SIG-M5 treated with dmso at 0.1 percent for 504 hours (cell line): Measurements from ENCODE around the gene EPS8L1.

Source experiments
- DNase-seq: peaks from one replicate; lab custom pipeline; 2025; ENCODE audit not compliant: unreplicated experiment; lab: John Stamatoyannopoulos, UW

The EPS8L1 gene

DNA sequence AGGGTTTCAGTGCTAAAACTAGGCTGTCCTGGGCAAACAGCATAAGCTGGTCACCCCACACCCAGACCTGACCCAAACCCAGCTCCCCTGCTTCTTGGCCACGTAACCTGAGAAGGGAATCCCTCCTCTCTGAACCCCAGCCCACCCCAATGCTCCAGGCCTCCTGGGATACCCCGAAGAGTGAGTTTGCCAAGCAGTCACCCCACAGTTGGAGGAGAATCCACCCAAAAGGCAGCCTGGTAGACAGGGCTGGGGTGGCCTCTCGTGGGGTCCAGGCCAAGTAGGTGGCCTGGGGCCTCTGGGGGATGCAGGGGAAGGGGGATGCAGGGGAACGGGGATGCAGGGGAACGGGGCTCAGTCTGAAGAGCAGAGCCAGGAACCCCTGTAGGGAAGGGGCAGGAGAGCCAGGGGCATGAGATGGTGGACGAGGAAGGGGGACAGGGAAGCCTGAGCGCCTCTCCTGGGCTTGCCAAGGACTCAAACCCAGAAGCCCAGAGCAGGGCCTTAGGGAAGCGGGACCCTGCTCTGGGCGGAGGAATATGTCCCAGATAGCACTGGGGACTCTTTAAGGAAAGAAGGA is 39.0 kb downstream of the EPS8L1 start:
- no peak for DNase-seq

DNA sequence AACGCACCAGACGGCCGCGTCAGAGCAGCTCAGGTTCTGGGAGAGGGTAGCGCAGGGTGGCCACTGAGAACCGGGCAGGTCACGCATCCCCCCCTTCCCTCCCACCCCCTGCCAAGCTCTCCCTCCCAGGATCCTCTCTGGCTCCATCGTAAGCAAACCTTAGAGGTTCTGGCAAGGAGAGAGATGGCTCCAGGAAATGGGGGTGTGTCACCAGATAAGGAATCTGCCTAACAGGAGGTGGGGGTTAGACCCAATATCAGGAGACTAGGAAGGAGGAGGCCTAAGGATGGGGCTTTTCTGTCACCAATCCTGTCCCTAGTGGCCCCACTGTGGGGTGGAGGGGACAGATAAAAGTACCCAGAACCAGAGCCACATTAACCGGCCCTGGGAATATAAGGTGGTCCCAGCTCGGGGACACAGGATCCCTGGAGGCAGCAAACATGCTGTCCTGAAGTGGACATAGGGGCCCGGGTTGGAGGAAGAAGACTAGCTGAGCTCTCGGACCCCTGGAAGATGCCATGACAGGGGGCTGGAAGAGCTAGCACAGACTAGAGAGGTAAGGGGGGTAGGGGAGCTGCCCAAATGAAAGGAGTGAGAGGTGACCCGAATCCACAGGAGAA is 39.9 kb downstream of the EPS8L1 start:
- DNase-seq, result no peak

DNA sequence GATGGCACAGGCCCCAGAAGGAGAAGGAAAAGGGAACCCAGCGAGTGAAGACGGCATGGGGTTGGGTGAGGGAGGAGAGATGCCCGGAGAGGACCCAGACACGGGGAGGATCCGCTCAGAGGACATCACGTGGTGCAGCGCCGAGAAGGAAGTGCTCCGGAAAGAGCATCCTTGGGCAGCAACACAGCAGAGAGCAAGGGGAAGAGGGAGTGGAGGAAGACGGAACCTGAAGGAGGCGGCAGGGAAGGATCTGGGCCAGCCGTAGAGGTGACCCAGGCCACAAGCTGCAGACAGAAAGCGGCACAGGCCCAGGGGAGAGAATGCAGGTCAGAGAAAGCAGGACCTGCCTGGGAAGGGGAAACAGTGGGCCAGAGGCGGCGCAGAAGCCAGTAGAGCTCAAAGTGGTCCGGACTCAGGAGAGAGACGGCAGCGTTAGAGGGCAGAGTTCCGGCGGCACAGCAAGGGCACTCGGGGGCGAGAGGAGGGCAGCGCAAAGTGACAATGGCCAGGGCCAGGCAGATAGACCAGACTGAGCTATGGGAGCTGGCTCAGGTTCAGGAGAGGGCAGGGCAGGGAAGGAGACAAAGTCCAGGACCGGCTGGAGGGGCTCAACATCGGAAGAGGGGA is 40.7 kb downstream of the EPS8L1 start:
- peak; percentile 85 for DNase-seq

DNA sequence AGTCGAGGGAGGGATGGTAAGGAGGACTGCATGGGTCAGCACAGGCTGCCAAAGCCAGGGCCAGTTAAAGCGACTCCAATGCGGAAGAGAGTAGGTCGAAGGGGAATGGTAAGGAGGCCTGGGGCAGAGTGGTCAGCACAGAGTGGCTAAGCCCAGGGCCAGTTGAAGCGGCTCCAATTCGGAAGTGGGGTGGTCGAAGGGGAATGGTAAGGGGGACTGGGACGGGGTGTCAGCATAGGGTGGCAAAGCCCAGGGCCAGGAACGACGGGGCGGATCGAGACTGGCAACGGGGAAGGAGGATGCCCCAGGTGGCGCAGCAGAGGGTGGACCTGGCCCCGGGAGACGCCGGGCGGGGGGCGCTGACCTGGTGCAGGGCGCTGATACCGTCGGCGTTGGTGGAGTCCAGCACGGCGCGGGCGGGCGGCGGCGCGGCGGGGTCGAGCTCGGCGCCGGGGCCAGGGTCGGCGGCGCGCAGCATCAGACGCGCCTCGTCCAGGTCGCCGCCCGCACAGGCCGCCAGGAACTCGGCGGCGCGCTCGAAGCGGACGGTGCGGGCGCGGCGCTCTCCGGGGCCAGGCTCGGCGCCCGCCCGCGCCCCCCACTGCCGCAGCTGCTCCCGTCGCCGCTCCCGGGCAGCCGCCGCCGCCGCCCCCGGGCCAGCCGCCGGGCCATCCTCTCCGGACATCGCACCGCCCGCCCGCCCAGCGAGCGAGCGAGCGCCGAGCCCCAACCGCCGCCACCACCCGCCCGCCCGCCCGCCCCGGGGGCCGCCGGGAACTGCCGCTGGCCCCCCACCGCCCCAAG is 41.4 kb downstream of the EPS8L1 start, which contains the start of gene PPP1R12C:
TSS of gene PPP1R12C (minus strand) at position 779 of the 804 bp plus-strand sequence. CDS start at position 685, 94 bp downstream.
- DNase-seq, result no peak

DNA sequence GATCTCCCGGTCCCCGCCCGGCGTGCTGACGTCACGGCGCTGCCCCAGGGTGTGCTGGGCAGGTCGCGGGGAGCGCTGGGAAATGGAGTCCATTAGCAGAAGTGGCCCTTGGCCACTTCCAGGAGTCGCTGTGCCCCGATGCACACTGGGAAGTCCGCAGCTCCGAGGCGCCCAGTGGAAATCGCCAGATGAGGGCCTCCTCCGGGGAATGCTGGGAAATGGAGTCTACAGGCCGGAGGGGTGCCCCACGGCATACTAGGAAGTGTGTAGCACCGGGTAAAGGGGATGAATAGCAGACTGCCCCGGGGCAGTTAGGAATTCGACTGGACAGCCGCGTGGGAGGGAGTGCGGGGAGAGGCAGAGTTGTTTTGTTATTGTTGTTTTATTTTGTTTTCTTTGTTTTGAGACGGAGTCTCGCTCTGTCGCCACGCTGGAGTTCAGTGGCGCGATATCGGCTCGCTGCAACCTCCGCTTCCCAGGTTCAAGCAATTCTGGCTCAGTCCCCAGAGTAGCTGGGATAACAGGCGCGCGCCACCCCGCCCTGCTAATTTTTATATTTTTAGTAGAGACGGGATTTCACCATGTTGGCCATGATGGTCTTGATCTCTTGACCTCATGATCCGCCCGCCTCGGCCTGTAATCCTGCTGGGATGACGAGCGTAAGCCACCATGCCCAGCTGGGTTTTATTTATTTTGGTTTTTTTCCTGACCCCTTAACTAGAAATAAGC is 42.2 kb downstream of the EPS8L1 start:
- peak; percentile 98 for DNase-seq

DNA sequence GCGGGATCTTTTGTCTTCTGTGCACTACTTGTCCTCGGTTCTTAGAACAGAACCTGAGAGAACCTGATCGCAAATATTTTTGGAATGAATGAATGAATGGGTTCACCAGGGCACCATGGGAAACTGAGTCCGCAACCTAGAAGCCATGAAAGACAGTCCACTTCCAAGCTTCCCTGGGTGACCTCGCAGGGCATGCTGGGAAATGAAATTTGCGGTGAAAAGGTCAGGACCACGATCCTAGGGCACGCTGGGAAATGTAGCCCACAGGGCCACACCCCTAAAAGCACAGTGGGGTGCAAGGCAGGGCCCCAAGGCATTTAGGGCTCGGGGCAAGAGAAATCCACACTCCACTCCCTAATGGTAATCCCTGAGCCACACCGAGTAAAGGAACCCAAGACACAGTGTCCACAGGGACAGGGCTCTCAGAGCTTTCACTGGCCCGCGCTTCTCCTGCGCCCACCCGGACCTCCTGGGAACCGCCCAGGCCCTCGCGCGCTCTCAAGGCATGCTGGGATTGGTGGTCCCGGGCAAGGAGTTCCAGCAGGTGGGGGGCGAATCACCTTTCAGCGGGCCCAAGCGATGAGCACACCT is 42.8 kb downstream of the EPS8L1 start:
- peak; percentile 43 for DNase-seq

DNA sequence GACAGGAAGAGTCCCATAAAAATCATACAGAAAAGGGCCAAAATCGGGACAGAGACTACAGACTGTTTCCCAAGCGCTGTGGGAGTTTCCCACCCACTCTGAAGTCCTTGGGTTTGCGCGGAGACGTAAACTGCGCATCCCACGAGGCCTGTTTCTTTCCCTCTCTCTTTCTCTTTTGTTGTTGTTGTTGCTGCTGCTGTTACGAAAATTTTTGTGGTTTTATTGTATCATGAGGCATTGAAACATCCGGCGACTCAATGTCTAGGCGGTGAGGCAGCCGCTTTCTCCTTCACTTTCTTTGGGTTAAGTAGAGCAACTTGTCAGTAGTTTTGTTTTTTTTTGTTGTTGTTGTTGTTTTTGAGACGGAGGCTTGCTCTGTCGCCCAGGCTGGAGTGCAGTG is 43.4 kb downstream of the EPS8L1 start:
- DNase-seq, result peak; percentile 28

DNA sequence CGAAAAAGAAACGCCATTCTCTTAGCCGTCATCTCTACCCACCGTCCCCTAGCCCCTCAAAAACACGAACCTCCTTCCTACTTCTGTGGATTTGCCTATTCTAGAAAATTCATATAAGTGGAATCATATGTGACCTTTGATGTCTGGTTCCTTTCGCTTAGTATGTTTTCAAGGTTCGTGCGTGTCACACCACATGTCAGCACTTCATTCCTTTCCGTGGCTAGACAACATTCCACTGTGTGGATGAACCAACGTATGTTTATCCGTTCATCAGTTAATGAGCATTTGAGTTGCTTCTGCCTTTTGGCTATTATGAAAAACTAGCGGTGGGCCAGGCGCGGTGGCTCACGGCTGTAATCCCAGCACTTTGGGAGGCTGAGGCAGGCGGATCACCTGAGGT is 55.8 kb downstream of the EPS8L1 start:
- DNase-seq, result no peak

DNA sequence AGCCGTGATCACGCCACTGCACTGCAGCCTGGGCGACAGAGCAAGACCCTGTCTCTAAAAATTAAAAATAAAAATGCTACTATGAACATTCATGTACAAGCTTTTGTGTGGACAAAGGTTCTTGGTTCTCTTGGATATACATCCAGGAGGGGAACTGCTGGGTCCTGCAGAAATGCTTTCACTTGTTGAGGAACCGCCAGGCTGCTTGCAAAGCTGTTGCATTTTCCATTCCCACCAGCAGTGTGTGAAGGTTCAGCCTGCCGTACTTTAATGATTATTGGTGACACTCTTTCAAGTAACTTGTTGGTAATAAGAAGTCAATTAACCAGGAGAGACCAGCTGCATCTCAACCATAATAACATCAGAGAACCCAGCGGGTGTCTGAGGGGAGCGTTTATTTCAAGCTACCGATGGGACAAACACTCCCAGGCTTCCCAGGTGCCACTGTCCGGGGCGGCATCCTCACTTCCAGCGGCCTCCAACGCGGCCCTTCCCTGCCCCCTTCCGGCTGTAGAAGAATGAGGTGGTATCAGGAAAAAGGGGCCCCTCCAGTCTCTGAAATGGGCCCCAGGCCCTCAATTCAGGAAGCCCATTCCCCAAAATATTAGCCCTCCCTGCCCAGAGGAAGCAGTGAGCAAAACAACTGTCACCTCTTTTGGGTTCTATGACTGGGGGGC is 56.9 kb downstream of the EPS8L1 start:
- DNase-seq, result no peak

DNA sequence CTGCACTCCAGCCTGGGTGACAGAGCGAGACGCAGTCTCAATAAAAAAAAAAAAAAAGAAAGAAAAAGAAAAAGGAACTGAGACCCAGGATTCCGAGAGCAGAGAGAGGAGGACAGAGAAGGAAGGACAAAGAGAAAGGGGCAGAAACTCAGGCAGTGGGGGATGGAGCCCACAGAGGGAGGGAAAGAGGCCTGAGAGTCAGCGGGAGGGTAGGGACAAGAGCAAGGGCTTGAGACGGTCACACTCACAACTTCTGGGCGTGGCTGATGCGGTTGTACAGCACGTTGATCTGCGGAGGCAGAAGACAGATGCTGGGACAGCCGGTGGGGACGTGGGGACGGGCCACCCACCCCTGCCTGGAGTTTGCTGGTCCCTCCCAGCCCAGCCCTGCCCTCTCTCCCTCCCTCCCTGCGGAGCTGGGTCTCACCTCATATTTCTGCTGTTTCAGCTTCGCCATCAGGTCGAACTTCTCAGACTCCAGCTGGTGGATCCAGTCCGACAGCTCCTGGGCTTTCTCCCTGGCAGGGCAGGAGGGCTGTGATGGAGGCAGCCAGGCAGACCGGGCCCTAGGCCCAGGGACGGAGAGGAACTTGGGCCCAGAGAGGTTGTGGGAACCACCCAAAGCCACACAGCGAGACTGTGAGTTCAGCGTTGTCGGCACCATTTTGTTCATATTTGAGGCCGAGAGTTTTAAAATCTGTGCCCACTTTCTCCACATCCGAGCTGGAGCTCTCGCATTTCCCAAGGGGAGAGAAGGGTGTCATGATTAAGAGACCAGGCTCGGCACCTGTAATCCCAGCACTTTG is 58.2 kb downstream of the EPS8L1 start:
- peak; percentile 84 for DNase-seq

DNA sequence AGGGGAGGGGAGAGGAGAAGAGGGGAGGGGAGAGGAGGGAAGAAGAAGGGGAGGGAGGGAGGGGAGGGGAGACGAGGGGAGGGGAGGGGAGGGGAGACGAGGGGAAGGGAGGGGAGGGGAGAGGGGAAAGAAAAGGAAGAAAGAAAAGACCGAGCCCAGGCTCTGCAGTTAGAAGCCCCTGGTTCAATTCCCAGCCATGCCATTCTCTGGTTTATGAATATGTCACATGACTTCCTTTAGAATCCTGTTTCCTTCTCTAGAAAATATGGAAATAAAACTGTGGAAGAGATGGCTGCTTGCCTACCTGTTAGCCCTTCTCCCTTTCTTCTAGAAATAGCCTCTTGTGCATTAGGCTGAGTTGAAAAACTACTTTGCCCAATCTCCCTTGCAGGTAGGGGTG is 59.1 kb downstream of the EPS8L1 start:
- DNase-seq, result no peak

DNA sequence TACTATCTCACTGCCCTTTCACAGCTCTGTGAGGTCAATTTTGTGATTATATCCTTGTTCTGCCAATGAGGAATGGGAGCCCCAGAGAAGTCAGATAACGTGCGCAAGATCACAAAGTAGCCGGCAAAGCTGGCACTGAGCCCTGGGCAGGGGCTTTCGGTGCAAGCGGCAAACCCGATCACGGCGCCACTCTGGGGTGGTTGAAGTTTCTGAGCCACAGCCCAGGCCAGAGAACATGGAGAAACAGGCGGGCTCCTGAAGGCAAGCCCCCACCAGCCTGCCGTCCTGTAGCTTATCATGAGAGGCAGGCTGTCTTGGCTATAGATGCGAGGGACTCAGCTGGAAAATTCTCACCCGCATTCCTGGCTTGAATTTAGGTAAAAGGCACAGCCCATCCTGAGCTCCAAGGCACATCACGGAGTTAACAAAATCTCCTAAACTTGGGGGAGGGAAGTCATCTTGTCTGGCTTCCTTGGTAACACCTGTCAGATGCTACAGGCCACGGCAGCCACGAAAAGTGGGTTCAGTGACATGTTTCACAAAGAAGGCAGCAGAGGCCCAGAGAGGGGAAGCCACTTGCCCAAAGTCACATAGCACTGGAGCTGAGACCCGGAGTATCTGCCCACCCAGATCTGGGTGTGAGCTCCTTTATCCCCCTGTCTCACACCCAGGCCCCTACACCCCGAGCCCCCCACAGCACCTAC is 60.9 kb downstream of the EPS8L1 start:
- DNase-seq, result no peak
